Stimulated activated memory B cell treated with anti-CD40 and anti-IgM and Interleukin-4, amounts not matched to agents 10 μg/mL and 1 μg/mL and 100 μg/mL, for 72 hours (primary cell): ENCODE results near the gene ZNF831.

ENCODE experiments used
- ATAC-seq: fragments of 150-1000 bp; cut with Tn5 transposase; 2 replicates; pipeline ENCODE4 v1.10.0; 2021
- H3K27ac Mint-ChIP-seq: one replicate; pipeline ENCODE4 v1.8.0; 2022; ENCODE audit warnings: mild to moderate bottlenecking, mixed read lengths
- H3K27me3 Mint-ChIP-seq: one replicate; pipeline ENCODE4 v1.8.0; 2022; ENCODE audit warnings: mixed read lengths
- H3K36me3 Mint-ChIP-seq: one replicate; pipeline ENCODE4 v1.8.0; 2022; ENCODE audit warnings: mixed read lengths
- H3K4me1 Mint-ChIP-seq: one replicate; pipeline ENCODE4 v1.8.0; 2022; ENCODE audit warnings: mixed read lengths
- H3K4me3 Mint-ChIP-seq: one replicate; pipeline ENCODE4 v1.8.0; 2022; ENCODE audit warnings: mild to moderate bottlenecking, moderate library complexity, mixed read lengths
- H3K9me3 Mint-ChIP-seq: one replicate; pipeline ENCODE4 v1.8.0; 2022; ENCODE audit warnings: mixed read lengths

The ZNF831 gene

GRCh38 chr20:59178983-59179595, 15.5 kb downstream of the ZNF831 start:
- no peak for ATAC-seq
- Mint-ChIP-seq H3K4me1 (peaks cover 40% of the 10 kb centered on the region), H3K9me3 (no peaks in the 10 kb centered on the region), H3K27ac (no peak overlapping the region), H3K27me3 (no peaks in the 10 kb centered on the region), H3K36me3 (peaks cover 2% of the 10 kb centered on the region), H3K4me3 (no peak overlapping the region)

- no peak overlapping the region for H3K27ac Mint-ChIP-seq
- H3K36me3 Mint-ChIP-seq, result peaks cover 8% of the 10 kb centered on the region
- no peaks in the 10 kb centered on the region for H3K27me3 Mint-ChIP-seq
- peaks cover 42% of the 10 kb centered on the region for H3K4me1 Mint-ChIP-seq
- H3K9me3 Mint-ChIP-seq, result peaks cover 3% of the 10 kb centered on the region
- no peak overlapping the region for H3K4me3 Mint-ChIP-seq
- no peak for ATAC-seq
Observed at GRCh38 chr20:59179988-59180387, 16.4 kb downstream of the ZNF831 start.

- peaks cover 8% of the 10 kb centered on the region for H3K36me3 Mint-ChIP-seq
- no peak overlapping the region for H3K4me3 Mint-ChIP-seq
- peaks cover 42% of the 10 kb centered on the region for H3K4me1 Mint-ChIP-seq
- H3K9me3 Mint-ChIP-seq, result peaks cover 3% of the 10 kb centered on the region
- no peak overlapping the region for H3K27ac Mint-ChIP-seq
- no peaks in the 10 kb centered on the region for H3K27me3 Mint-ChIP-seq
- ATAC-seq, result no peak
Observed at GRCh38 chr20:59181936-59182335, 18.3 kb downstream of the ZNF831 start.

- Mint-ChIP-seq H3K4me1 (peaks cover 39% of the 10 kb centered on the region), H3K4me3 (no peak overlapping the region), H3K9me3 (peaks cover 3% of the 10 kb centered on the region), H3K36me3 (peaks cover 8% of the 10 kb centered on the region), H3K27me3 (no peaks in the 10 kb centered on the region), H3K27ac (no peak overlapping the region)
- ATAC-seq, result peak; percentile 74
Observed at GRCh38 chr20:59182401-59183044, 18.9 kb downstream of the ZNF831 start.

- H3K27ac Mint-ChIP-seq, result no peak overlapping the region
- no peak for ATAC-seq
- H3K27me3 Mint-ChIP-seq, result no peaks in the 10 kb centered on the region
- peaks cover 8% of the 10 kb centered on the region for H3K36me3 Mint-ChIP-seq
- H3K4me3 Mint-ChIP-seq, result no peak overlapping the region
- peaks cover 3% of the 10 kb centered on the region for H3K9me3 Mint-ChIP-seq
- peaks cover 31% of the 10 kb centered on the region for H3K4me1 Mint-ChIP-seq
Observed at GRCh38 chr20:59183751-59184150, 20.1 kb downstream of the ZNF831 start.

- Mint-ChIP-seq H3K4me1 (peaks cover 26% of the 10 kb centered on the region), H3K36me3 (peaks cover 8% of the 10 kb centered on the region), H3K4me3 (no peak overlapping the region), H3K27me3 (no peaks in the 10 kb centered on the region), H3K27ac (no peak overlapping the region), H3K9me3 (peaks cover 3% of the 10 kb centered on the region)
- no peak for ATAC-seq
Observed at GRCh38 chr20:59184880-59185447, 21.3 kb downstream of the ZNF831 start.

GRCh38 chr20:59185809-59186208, 22.2 kb downstream of the ZNF831 start:
- H3K36me3 Mint-ChIP-seq, result peaks cover 8% of the 10 kb centered on the region
- peaks cover 3% of the 10 kb centered on the region for H3K9me3 Mint-ChIP-seq
- H3K4me1 Mint-ChIP-seq, result peaks cover 26% of the 10 kb centered on the region
- no peak overlapping the region for H3K27ac Mint-ChIP-seq
- no peaks in the 10 kb centered on the region for H3K27me3 Mint-ChIP-seq
- ATAC-seq, result no peak
- H3K4me3 Mint-ChIP-seq, result no peak overlapping the region

- ATAC-seq, result no peak
- H3K4me3 Mint-ChIP-seq, result no peak overlapping the region
- no peaks in the 10 kb centered on the region for H3K9me3 Mint-ChIP-seq
- H3K36me3 Mint-ChIP-seq, result no peaks in the 10 kb centered on the region
- peaks cover 16% of the 10 kb centered on the region for H3K4me1 Mint-ChIP-seq
- H3K27me3 Mint-ChIP-seq, result no peaks in the 10 kb centered on the region
- no peak overlapping the region for H3K27ac Mint-ChIP-seq
Observed at GRCh38 chr20:59190466-59190865, 26.8 kb downstream of the ZNF831 start.

GRCh38 chr20:59191036-59191755, 27.6 kb downstream of the ZNF831 start:
- Mint-ChIP-seq H3K4me1 (peaks cover 21% of the 10 kb centered on the region), H3K36me3 (no peaks in the 10 kb centered on the region), H3K4me3 (no peak overlapping the region), H3K9me3 (no peaks in the 10 kb centered on the region), H3K27me3 (no peaks in the 10 kb centered on the region), H3K27ac (no peak overlapping the region)
- peak; percentile 36 for ATAC-seq

- H3K4me3 Mint-ChIP-seq, result no peak overlapping the region
- H3K4me1 Mint-ChIP-seq, result peaks cover 21% of the 10 kb centered on the region
- no peak for ATAC-seq
- H3K9me3 Mint-ChIP-seq, result no peaks in the 10 kb centered on the region
- no peaks in the 10 kb centered on the region for H3K27me3 Mint-ChIP-seq
- H3K36me3 Mint-ChIP-seq, result no peaks in the 10 kb centered on the region
- H3K27ac Mint-ChIP-seq, result no peak overlapping the region
Observed at GRCh38 chr20:59191756-59192532, 28.3 kb downstream of the ZNF831 start.

GRCh38 chr20:59192533-59192896, 28.9 kb downstream of the ZNF831 start:
- no peak overlapping the region for H3K4me3 Mint-ChIP-seq
- H3K36me3 Mint-ChIP-seq, result no peaks in the 10 kb centered on the region
- H3K4me1 Mint-ChIP-seq, result peaks cover 21% of the 10 kb centered on the region
- H3K9me3 Mint-ChIP-seq, result no peaks in the 10 kb centered on the region
- no peak for ATAC-seq
- no peak overlapping the region for H3K27ac Mint-ChIP-seq
- H3K27me3 Mint-ChIP-seq, result no peaks in the 10 kb centered on the region

GRCh38 chr20:59193325-59193724, 29.7 kb downstream of the ZNF831 start:
- ATAC-seq, result no peak
- Mint-ChIP-seq H3K27me3 (no peaks in the 10 kb centered on the region), H3K9me3 (no peaks in the 10 kb centered on the region), H3K27ac (no peak overlapping the region), H3K4me1 (peaks cover 21% of the 10 kb centered on the region), H3K36me3 (peaks cover 2% of the 10 kb centered on the region), H3K4me3 (no peak overlapping the region)

GRCh38 chr20:59194023-59194935, 30.7 kb downstream of the ZNF831 start:
- H3K4me3 Mint-ChIP-seq, result no peak overlapping the region
- peaks cover 5% of the 10 kb centered on the region for H3K9me3 Mint-ChIP-seq
- H3K4me1 Mint-ChIP-seq, result peaks cover 21% of the 10 kb centered on the region
- H3K27ac Mint-ChIP-seq, result no peak overlapping the region
- H3K36me3 Mint-ChIP-seq, result peaks cover 12% of the 10 kb centered on the region
- H3K27me3 Mint-ChIP-seq, result no peaks in the 10 kb centered on the region
- ATAC-seq, result no peak

- no peak overlapping the region for H3K27ac Mint-ChIP-seq
- no peak overlapping the region for H3K4me3 Mint-ChIP-seq
- peaks cover 12% of the 10 kb centered on the region for H3K9me3 Mint-ChIP-seq
- peaks cover 22% of the 10 kb centered on the region for H3K36me3 Mint-ChIP-seq
- ATAC-seq, result peak; percentile 40
- H3K4me1 Mint-ChIP-seq, result peaks cover 21% of the 10 kb centered on the region
- no peaks in the 10 kb centered on the region for H3K27me3 Mint-ChIP-seq
Observed at GRCh38 chr20:59195316-59195993, 31.8 kb downstream of the ZNF831 start.
